GM18502 (cell line): ENCODE data around the gene TNFAIP8.

ENCODE experiments used
- ATAC-seq: cut with Tn5 transposase; IDR thresholded peaks from one replicate; pipeline ENCODE4 v1.9.1; 2021; ENCODE audit warnings: mild to moderate bottlenecking; ENCODE audit not compliant: unreplicated experiment, poor library complexity

The TNFAIP8 gene

DNA sequence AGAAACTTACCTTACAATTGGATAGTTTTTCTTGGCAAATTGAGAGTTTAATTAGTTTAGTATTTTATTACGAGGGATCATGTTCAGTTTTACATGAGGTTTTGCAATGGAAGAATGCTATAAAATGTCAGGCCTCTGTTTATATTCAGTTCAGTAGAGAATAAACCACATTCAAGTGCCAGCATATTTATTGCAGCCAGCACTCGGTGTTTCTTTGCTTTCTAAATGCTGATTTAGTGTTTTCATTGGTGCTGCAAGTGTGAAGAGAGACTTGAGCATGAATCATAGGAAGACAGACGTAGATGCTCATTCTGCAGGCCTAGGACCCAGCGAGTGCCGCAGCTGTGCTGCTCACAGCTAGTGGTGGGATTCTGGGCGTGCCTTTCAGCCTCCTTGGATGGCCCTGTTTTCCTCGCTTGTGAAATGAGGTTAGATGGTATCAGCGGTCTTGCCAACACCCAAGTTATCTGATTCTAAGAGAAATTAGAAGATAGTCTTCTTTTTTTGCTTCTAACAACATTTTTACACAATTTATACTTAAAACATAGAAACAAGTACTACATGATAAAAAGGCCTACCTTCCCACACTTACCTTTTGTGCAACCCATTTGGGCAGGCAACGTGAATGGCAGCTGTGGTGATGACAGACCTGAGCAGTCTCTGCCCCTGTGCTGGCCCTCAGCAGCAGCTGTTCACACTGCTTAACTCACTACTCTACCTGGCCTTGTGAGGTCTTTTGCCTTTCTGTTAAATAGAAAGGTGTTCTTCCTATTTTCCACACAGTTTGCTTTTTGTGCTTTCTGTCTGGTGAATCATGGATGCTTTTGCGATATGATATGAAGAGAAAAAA is 26.8 kb upstream of the TNFAIP8 start:
- ATAC-seq: no peak

- ATAC-seq: no peak
These were observed 26.2 kb upstream of the TNFAIP8 start for GRCh38 chr5:119329666-119330065.

DNA sequence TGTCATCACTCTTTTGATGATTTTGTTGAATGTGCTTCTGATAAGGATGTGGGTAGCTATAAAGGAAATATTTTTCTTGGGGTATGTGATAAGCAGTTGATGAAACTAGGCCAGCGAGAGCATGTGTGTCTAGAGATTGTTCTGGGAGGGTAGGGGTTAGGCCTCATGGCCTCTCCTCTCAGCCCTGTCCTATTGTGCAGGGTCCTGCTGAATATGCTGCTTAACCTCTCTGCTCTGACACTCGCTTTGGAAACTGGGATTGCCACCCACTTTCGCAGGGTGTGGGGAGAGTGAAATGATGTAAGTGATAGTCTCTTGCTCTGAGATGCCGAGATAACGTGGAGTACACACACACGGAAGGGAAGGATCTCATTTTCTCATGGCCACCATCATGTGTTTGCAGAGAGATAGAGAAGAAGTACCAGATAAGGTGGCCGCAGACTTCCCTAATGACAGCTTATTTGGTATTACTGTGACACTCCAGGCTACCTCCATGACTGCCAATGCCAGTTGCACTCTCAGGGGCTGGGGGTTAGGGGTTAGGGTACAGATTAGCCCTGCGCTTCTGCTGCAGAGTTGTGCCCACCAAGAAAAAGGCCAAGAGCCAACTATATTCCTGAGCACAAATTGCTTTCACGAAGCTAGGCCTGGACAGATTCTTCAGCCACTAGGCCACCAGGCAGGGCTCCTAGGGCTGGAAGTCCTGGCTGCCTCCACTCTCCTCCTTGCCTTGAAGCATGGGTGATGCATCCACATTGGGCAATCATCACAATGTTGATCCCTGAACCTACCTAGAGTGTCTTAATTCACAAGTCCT is 25.2 kb upstream of the TNFAIP8 start:
- ATAC-seq: no peak

DNA sequence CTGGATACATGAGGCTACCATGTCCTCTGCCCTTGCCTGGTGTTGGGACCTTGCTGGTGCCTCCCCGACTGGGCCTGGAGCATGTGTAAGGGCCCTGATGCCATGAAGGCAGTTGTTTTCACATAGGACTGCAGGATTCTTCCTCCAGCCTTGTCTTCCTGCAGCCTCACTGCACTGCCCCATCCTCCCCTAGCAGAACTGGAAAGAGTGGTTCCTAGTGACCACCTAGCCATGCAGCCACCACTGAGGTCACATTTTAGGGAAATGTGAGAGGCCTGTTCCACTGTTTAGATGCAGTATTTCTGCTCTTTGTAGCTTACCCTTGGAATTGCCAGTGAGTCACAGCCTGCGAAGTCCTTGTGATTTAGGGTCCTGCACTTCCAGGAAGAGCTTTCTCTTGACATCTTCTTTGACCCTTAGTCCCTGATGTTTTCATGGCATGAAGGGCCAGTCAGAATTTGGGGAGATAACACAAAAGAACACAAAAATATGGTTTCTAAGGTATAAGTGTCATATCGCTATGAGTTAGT is 24.2 kb upstream of the TNFAIP8 start:
- ATAC-seq: no peak

DNA sequence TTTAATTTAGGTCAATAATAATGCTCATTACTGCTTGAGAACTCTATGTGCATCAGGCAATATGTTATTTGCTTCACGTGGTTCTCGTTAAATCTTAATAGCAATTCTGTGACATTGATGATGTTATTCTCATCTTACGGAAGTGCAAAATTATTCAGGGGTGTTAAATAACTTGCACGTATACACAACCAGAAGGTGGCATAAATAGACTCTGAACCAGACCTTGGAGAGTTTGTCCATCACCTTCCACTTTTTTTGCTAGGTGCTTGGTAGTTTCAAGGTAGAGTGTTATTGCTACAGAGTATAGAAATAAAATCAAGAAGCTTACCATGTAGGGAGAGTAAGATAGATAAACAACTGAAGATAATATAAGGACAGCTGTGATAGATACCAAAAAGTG is 23.6 kb upstream of the TNFAIP8 start:
- peak; percentile 4 for ATAC-seq

DNA sequence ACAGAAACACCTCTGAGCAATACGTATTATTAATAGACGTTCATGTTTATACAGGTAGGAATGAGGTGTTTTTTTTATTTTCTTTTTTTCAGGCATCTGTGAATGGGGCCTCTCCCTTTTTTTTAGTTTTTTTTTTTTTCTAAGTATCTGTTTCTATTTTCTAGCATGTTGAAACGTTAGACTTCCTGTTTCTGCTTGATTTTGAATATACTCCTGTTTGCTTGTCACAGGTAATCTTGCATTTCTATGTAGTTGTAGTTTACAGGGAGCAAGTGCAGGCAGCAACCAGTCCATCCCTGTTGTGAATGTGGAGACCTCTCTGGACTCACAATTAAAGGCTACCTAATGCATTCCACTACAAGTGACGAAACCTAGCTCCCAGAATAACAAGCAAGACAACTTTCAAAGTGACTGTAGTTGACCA is 22.8 kb upstream of the TNFAIP8 start:
- peak; percentile 28 for ATAC-seq

- peak; percentile 31 for ATAC-seq
These were observed 22.4 kb upstream of the TNFAIP8 start for GRCh38 chr5:119333421-119333851.

DNA sequence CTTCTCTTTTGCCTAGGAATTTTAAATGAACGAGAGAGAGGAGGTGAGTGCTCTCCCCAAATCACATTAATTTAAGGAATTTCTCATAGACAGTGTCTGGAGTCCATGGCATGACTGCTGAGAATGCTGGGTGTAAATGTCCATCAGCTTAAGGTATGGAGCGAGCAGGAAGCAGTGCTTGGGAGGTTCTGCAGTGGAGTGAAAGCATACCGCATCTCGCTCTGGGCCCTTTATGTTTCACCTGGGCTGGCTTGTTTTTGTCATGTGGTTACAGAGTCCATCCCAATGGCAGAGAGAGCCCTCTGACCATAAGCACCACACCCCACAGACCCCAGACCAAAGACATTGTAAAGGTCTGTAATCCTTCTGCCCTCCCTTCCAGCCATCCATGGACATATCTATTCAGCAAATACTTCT is 20.6 kb upstream of the TNFAIP8 start:
- no peak for ATAC-seq

DNA sequence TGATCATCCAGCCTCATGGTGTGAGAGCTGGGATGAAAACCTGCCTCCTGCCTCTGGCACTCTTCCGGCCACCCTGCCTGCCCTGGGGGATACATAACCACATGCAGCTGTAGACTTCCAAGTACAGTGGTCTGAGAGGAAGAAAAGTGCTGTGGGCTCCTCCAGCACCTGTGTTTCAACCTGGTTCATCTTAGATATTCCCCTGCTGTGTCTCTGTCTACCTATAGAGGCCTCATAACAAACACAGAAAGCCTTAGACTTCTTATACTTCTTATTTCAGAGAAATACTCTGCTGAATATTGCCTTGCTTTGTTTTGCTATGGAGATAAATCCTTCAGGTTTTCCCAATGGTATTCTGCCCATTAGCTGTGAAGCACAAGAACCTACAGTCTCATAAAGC is 19.6 kb upstream of the TNFAIP8 start:
- ATAC-seq: no peak

- no peak for ATAC-seq
These were observed 18.8 kb upstream of the TNFAIP8 start for GRCh38 chr5:119336845-119337580.

- no peak for ATAC-seq
These were observed 17.4 kb upstream of the TNFAIP8 start for GRCh38 chr5:119338326-119338946.

DNA sequence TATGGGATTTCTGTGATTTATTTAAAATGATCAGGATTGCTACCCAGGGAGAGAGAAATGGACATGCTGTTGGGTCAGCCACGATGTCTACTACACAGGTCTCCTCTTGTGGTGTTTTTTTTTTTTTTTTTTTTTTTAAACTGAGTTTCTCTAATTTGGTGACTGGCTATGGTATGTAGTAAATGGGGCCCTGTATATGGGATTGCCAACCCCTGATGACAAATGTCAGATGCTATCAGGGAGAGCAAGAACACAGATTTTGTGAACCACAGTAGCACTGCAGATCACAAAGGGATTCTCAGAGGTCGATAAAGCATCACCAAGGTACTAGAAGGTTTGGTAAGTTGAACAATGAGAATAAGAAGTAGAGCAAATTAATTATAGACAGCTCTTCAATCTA is 16.5 kb upstream of the TNFAIP8 start:
- ATAC-seq: no peak

- ATAC-seq: no peak
These were observed 15.9 kb upstream of the TNFAIP8 start for GRCh38 chr5:119339965-119340364.

- peak; percentile 71 for ATAC-seq
These were observed 15.1 kb upstream of the TNFAIP8 start for GRCh38 chr5:119340597-119341218.

DNA sequence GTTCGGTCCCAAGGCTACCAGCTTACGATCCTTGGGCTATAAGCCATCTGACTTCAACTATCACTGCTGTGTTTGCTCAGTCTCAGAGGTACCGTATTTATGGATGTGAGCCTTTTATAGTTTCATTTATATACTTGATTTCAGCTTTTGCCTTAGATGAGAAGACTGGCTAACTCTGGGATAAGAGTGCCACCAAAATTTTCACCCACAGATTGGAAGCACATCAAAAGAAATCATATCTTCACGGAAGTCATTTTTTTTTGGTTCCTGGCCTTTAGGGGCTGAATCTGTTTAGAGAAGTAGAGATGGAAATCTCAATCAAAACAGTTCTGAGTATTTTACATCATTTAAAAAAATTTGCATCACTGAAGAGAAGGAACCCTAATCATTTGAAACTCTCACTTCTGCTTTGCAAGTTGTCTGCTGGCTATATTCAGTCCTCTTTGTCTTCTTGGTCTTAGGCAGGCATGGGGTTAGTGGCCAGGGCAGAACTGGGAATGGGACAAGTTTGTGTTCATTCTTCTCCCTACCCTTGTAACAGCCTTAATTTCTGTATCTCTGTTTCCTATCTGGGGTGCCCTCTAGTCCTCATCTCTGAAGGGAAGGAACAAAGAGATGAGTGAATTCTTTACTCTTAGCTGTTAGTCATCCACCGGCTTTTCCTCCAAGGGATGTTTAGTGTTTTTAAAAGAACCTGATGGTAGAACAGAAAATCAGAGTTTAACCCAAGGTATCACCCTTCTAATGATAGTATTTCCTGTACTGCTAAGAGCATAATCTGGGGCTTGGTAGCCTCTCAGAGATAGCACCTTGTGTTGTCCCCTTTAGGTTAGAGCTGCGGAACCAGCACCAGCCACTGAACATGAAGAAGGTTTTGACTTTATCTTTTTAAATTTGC is 14.1 kb upstream of the TNFAIP8 start:
- peak; percentile 54 for ATAC-seq

DNA sequence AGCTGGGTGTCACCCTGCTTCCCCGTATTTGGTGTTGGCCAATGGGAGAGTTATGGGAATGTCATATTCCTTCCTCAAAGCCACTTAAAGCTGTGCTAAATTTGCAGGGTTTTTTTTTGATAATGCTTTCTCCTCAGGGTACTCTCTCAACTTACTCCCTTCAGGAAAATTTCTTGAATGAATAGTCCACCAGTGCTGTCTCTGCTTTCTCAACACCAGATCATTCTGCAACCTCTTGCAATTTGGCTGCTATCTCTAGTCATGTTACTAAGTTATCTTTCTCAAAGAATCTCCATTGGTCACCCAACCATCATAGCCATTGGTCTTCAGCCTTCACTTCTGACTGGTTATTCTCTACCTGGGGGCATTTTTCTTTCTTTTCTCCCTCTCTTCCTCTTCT is 13.4 kb upstream of the TNFAIP8 start:
- ATAC-seq: no peak

DNA sequence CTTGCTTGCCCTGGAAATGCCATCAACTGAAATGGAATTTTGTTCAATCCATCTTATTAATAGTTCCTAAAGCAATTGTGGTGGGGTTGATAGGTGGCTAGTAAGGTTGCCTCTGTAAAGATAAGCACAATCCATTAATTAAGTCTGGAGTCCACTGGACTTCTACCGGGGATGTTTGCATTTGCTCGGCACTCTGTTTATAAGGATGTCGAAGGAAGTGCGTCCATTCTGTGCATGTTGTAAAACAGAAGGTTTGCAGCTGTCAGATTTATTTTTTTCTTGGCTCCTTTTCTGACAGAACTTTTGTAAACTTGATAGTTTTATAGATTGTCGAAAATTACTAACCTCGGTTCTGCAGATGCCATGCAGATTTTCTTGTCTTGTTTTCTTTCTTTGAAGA is 12.8 kb upstream of the TNFAIP8 start:
- no peak for ATAC-seq

GRCh38 chr5:119343766-119344165 is 12.1 kb upstream of the TNFAIP8 start:
- no peak for ATAC-seq

DNA sequence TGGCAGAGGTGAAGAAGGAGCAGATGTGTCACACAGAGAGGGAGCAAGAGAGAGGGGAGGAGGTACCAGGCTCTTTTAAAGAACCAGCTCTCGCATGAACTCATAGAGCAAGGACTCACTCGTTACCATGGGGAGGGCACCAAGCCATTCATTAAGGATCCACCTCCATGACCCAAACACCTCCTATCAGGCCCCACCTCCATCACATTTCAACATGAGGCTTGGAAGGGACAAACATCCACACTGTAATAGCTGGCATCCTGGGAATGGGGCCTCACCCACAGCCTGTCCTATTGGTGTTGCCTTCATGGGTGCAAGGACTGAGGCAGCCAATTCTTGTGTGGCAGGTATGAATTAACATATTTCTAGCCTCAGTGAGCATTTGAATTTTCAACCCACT is 11.6 kb upstream of the TNFAIP8 start:
- ATAC-seq: no peak
